ENCODE results near the gene ATAD3C. TPM values are rescaled to one million over a fixed set of nuclear protein-coding genes. Genes with fewer than 3 reads are reported as not detected.
A peak's percentile ranks its signal among the peaks of the same experiment; 100 is the strongest.

Gene ATAD3C
- total and polyA plus RNA-seq, 2 of the 8 experiments (the other 6 are each of a cell fraction or from before 2014, with no cell fraction given) = 2.0 to 2.7 TPM

- peak within 1 kb of the TSS; percentile 54 for H4K91ac ChIP-seq (replicated peaks; ENCODE audit: insufficient read length, low read length)
- H3K9ac ChIP-seq (replicated peaks in 1 of 4; ENCODE audit: extremely low read depth in 1 of 4, low read depth in 3 of 4, low read length in 3 of 4) = peak within 1 kb of the TSS; percentile 51 to 88 (median 85)
- no peak within 1 kb of the TSS for H2BK12ac ChIP-seq (ENCODE audit: low read depth, low read length)
- H3K79me2 ChIP-seq (ENCODE audit: control insufficient read depth in 1 of 2, insufficient read depth in 2 of 2, low read length in 2 of 2) = peaks cover 0 to 2% of the 10 kb centered on the region in 2 experiments; a peak in 1 of 4 replicates
- no peaks in the 10 kb centered on the region for H3K9me3 ChIP-seq (ENCODE audit: insufficient read depth in 2 of 2, low read depth in 1 of 2, low read length in 1 of 2)
- no peak within 1 kb of the TSS for H2BK5ac ChIP-seq (ENCODE audit: low read depth, low read length)
- peak within 1 kb of the TSS; percentile 14; the same call in 1 of the 2 replicates for H2AFZ ChIP-seq (ENCODE audit: low read length)
- H3K4me2 ChIP-seq (ENCODE audit: insufficient read depth in 1 of 2, low read depth in 2 of 2, low read length in 2 of 2) = peak within 1 kb of the TSS; percentile 70 to 78
- H3K27ac ChIP-seq (ENCODE audit: low read depth, low read length) = peak within 1 kb of the TSS; percentile 85
- H3K23me2 ChIP-seq (ENCODE audit: low read depth, low read length) = peaks cover 2% of the 10 kb centered on the region; the same call in 1 of the 2 replicates
- no peak within 1 kb of the TSS for H3K23ac ChIP-seq (ENCODE audit: insufficient read length)
- no peak within 1 kb of the TSS for H3K14ac ChIP-seq (ENCODE audit: insufficient read length)
- no peak for FAIRE-seq
- H3K79me1 ChIP-seq (ENCODE audit: low read depth, low read length) = no peaks in the 10 kb centered on the region
- H3K18ac ChIP-seq (ENCODE audit: extremely low read depth, low read length) = peak within 1 kb of the TSS; percentile 38; the same call in 1 of the 2 replicates
- peak within 1 kb of the TSS; percentile 93 for H4K8ac ChIP-seq (ENCODE audit: extremely low read depth, insufficient read depth, low read length)
- peak; percentile 85 to 97 for DNase-seq (ENCODE audit: low read depth in 1 of 2, low spot score in 2 of 2)
- H4K5ac ChIP-seq (ENCODE audit: insufficient read length, low read depth, low read length) = peak within 1 kb of the TSS; percentile 93
- WGBS, 2 experiments (ENCODE audit: extremely low coverage in 1 of 2, insufficient coverage in 1 of 2, insufficient read length in 1 of 2, insufficient replicate concordance in 2 of 2, low coverage in 1 of 2, low lambda C conversion rate in 2 of 2, missing lambda C conversion rate in 1 of 2) = 1% methylated on average over 74 of the region's 99 CpGs; no CpG with 5 or more reads in 1 of the 2 experiments
- no peak within 1 kb of the TSS for H2BK20ac ChIP-seq (ENCODE audit: low read length)
- ChIA-PET POLR2A (ENCODE audit: partially characterized antibody) (interaction anchor here (0.6 to 1.6 kb wide), 7 partner anchors 12 to 201 kb away, joined by 3 to 5 read pairs (median 3); partner anchors contain the start of gene MRPL20), CTCF (ENCODE audit: partially characterized antibody) (no interaction called here)
- no peak within 1 kb of the TSS for H2BK15ac ChIP-seq (ENCODE audit: low read length)
- H4K20me1 ChIP-seq (replicated peaks in 1 of 2; ENCODE audit: control insufficient read depth in 1 of 2, insufficient read depth in 2 of 2, low read length in 2 of 2) = peaks cover 0 to 2% of the 10 kb centered on the region in 2 experiments
- no peak within 1 kb of the TSS for H2BK120ac ChIP-seq (replicated peaks; ENCODE audit: low read depth, low read length)
- H3K4me1 ChIP-seq (replicated peaks in 1 of 4; ENCODE audit: control insufficient read depth in 3 of 4, insufficient read depth in 4 of 4, low read length in 3 of 4) = no peaks in the 10 kb centered on the region; a peak in 1 of 7 replicates
- peak within 1 kb of the TSS; percentile 52 for H3K56ac ChIP-seq (replicated peaks; ENCODE audit: insufficient read length, low read depth, low read length)
- peak within 1 kb of the TSS; percentile 61 to 82 (median 76) for H3K4me3 ChIP-seq (ENCODE audit: extremely low read depth in 1 of 4, insufficient read depth in 2 of 4, low read depth in 3 of 4, low read length in 4 of 4)
- H3K4ac ChIP-seq (replicated peaks; ENCODE audit: insufficient read length, low read depth, low read length) = no peak within 1 kb of the TSS
- no peaks in the 10 kb centered on the region for H3K27me3 ChIP-seq (replicated peaks in 1 of 4; ENCODE audit: control insufficient read depth in 3 of 4, extremely low read depth in 1 of 4, insufficient read depth in 3 of 4, low read length in 3 of 4)
- no peaks in the 10 kb centered on the region for H3K36me3 ChIP-seq (ENCODE audit: control insufficient read depth in 2 of 4, insufficient read depth in 4 of 4, low read length in 3 of 4)
- no peak within 1 kb of the TSS for H2AK5ac ChIP-seq (ENCODE audit: low read depth, low read length)
- TF ChIP-seq ASH2L (IDR thresholded peaks at IDR 0.05; ENCODE audit: low read length) (peak; percentile 50), KDM4A (IDR thresholded peaks at IDR 0.05; ENCODE audit: low read depth, low read length, severe bottlenecking) (peak; percentile 60), EGR1 (IDR thresholded peaks at IDR 0.05; ENCODE audit: borderline replicate concordance, low read depth, low read length) (no peak), SIN3A (conservative IDR thresholded peaks at IDR 0.05 in 1 of 2, IDR thresholded peaks at IDR 0.05 in 1 of 2; ENCODE audit: low read depth in 1 of 2, low read length in 2 of 2) (peak; percentile 96), GABPA (IDR thresholded peaks at IDR 0.05; ENCODE audit: borderline replicate concordance, insufficient read depth, low read length) (peak; percentile 44; the same call in 1 of the 2 replicates), SRF (IDR thresholded peaks at IDR 0.05; ENCODE audit: low read depth, low read length) (peak; percentile 72), SP1 (IDR thresholded peaks at IDR 0.05; ENCODE audit: low read depth, low read length) (peak; percentile 57), CBX5 (IDR thresholded peaks at IDR 0.05; ENCODE audit: low read depth, low read length) (no peak), USF2 (IDR thresholded peaks at IDR 0.05; ENCODE audit: low read length) (no peak), RNF2 (IDR thresholded peaks at IDR 0.05; ENCODE audit: borderline replicate concordance, low read depth, low read length, missing control alignments, poor library complexity, severe bottlenecking) (no peak)
Observed at GRCh38 chr1:1511533-1512285, 62.2 kb downstream of the ATAD3C start, which contains the start of gene ATAD3A. TSS of gene ATAD3A (plus strand) at chr1:1512162. CDS start at chr1:1512269, 107 bp downstream.

Measured in H1 (cell line).